Ovary (tissue), 3 donors: ENCODE measurements around the gene NXF3.

Experiments
- CTCF ChIP-seq, 3 donors: fragments of 450-650 bp in 2 of 3; fragments of 200-600 bp in 1 of 3; IDR thresholded peaks; one replicate each; pipeline versions ENCODE4 v1.5.1 to v1.8.0; 2016 to 2022; ENCODE audit warnings: antibody characterized with exemption in 3 of 3, mild to moderate bottlenecking in 1 of 3
- EP300 ChIP-seq: sonication (generic); formaldehyde crosslinking; IDR thresholded peaks from one replicate; pipeline ENCODE4 v1.6.1; 2017; ENCODE audit warnings: antibody characterized with exemption
- POLR2A ChIP-seq: fragments of 450-650 bp; IDR thresholded peaks from one replicate; pipeline ENCODE4 v1.6.1; 2017; ENCODE audit warnings: antibody characterized with exemption, mild to moderate bottlenecking, moderate library complexity
- donor health status: DM: no; HTN: no; CAD: no.

GRCh38 chrX:103061486-103061885, 31.5 kb downstream of the NXF3 start:
- TF ChIP-seq CTCF (IDR thresholded peaks at IDR 0.05) (no peak), POLR2A (no peak), EP300 (no peak)
